HG03439 (cell line): ENCODE measurements around the gene GSDME.

Source experiments
- ATAC-seq: cut with Tn5 transposase; IDR thresholded peaks from one replicate; pipeline ENCODE4 v1.9.1; 2021; ENCODE audit warnings: mild to moderate bottlenecking, moderate library complexity; ENCODE audit not compliant: unreplicated experiment

Gene GSDME

DNA sequence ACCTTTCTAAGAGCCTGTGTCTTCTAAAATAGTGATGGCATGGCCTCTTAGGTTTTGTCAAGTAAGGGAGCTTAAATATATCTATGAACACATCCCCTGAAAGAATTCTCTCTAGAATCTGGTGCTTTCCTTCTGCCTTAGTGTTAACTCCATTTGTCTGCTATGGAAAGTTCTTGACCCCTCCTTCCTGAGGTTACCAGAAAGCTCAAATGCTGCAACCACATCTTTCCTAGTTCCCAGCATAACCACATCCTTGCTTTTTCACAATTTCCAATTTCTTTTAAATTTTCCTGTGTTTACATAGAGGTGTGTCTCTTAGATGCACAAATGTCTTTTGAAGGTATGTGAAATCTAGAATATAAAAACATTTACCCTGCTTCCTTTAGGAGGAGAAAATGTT, 16.4 kb upstream of the GSDME start:
- no peak for ATAC-seq

GRCh38 chr7:24769851-24770250, 12.6 kb upstream of the GSDME start:
- no peak for ATAC-seq

GRCh38 chr7:24769014-24769830, 12.0 kb upstream of the GSDME start:
- ATAC-seq, result no peak

DNA sequence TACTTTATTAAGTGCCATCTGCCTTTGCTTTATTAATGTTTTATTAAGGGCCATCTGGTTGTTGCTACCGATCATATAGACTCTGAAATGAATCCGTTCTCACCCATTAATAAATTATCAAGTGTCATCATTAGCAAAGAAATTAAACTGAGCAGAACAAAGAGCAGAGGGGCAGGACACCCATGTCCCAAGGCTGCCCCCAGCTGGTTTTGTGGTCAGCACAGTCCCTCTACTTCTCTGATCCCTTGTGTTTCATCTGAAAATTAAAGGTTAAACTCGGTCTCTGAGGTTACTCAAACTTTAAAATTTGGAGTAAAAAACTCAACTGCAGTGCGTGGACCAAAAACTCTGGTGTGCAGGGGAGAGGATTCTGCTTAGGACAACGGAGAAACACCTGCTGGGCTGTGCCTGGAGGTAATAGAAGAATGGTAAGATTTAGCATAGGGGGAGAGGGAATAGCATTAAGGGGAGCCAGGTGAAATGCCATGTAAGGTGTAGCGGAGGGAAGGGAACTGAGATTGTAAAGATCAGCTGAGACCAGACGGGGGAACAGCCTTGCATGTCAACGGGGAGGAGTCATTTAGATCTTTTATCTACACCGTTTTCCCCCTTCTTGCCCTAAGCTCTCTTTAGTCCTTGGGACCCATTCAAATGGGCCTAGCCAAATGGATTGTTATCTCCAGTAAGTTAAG, 10.8 kb upstream of the GSDME start:
- ATAC-seq, result no peak

GRCh38 chr7:24764972-24765744, 7.9 kb upstream of the GSDME start:
- ATAC-seq, result no peak

DNA sequence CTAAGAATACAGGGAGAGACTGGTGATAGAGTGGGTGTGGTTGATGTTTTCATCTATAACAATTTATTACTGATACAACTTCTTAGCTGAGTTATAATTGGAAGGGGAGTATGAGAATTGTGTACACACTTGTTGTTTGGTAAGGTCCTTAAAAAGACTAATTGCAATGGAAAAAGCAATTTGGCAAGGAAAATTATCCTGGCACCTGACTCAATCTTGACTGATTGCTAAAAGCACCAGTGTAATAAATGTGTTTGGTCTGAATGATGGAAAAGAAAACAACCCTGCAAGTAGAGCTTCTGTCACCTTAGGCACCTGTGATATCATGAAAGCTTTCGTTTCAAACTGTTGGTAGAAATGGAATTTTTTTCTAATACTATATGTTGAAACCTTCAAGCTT, 6.7 kb upstream of the GSDME start:
- no peak for ATAC-seq

- ATAC-seq, result no peak
These were observed 6.1 kb upstream of the GSDME start for GRCh38 chr7:24763303-24763901.

- ATAC-seq, result no peak
These were observed 5.5 kb upstream of the GSDME start for GRCh38 chr7:24762771-24763170.

- ATAC-seq, result no peak
These were observed 3.7 kb upstream of the GSDME start for GRCh38 chr7:24760968-24761367.

- peak; percentile 16 for ATAC-seq
These were observed 515 bp downstream of the GSDME start for GRCh38 chr7:24756545-24757352.

DNA sequence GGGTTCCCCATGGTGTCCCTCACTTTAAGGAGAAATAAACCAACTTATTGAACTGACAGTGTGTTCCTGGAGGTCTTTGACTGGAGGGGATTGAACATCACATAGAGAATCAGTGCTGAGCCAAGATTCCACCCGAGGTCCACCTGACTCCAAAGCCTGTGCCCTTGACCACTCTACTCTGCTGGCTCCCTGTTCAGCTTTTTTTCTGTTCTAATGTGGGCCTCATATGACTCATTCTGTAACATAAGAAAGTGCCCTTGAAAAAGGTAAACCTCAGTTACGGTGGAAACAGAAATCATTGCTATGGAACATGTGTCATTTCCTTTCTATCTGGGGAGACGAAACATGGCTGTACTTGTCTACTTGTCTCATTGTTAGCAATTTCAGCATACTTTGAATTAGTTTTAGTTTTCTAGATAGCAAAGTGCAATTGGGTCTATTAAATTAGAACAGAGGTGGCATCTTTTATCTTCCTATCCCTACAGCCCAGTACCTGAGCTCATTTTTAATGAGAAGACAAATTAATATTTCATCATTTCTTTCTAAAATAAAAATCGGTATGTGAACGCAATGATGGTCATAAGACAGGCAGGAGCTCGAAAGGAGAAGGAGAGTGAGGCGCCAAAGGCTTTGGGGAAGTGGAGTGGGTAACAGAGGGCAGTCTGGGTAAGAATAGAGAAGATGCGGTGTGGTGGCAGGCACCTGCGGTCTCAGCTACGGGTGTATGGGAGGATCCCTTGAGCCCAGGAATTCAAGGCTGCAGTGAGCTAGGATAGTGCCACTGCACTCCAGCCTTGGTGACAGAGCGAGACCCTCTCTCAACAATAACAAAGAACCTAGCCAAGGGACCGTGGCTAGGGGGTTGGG, 1.5 kb downstream of the GSDME start:
- peak; percentile 72 for ATAC-seq

DNA sequence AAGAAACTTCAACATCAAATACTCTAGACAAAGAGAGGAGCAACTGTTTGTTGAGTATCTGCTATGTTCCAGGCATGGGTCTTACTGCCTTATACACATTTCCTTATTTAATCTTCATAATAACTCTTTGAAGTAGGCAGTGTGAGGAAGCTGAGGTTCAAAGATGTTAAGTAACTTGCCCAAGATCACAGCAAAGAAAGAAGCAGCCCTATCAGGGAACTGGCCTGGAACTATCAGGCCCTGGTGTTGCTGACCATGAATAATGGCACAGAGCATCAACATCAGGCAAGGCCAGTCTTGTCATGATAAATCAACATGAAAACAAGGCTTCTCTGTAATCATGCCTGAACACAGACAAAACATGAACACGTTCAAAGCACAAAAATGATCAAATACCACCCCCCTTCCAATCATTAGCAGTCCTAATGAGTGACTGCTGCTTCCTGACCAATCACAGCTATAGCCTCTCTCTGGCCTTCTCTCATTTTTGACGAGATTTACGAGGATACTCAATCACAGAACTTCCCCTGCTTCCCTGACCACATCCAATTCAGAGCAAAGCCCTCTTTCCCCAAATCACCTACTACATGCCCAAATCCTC, 2.3 kb downstream of the GSDME start:
- ATAC-seq, result no peak

DNA sequence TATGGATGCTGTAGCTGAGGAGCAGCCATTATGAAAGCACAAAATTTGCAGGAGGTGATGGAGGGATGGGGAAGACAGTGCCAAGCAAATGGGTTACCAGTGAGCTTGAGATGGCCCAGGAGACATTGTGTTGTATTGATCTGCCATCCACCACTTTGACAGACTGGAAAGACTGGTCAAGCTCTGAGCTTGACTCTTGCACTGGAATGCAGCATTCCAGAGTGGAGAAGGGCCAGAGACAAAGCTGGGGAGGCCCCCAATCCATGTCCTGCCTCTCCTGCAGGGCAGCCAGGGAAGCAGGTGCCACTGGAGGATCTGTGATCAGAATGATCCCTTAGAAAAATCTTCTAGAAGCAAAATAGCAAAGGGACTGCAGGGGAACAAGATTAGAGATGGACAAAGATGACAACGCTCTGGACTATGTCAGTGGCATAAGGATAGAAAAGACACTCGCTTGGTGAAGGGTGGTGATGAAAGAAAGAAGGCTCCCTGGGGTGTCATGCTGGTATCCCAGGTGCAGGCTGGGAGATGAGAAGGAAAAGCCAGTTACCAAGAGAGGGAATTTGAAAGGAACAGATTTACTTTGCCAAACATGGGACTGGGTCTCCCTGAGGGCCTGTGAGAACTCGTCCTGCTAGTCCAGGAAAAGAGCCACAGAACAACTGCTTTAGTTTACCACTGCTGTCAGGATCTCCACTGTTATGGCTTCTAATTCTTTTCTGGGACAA, 5.0 kb downstream of the GSDME start:
- no peak for ATAC-seq

- no peak for ATAC-seq
These were observed 5.8 kb downstream of the GSDME start for GRCh38 chr7:24751484-24751883.

- no peak for ATAC-seq
These were observed 6.7 kb downstream of the GSDME start for GRCh38 chr7:24750441-24751055.

- no peak for ATAC-seq
These were observed 8.7 kb downstream of the GSDME start for GRCh38 chr7:24748521-24748920.

- ATAC-seq, result no peak
These were observed 11.9 kb downstream of the GSDME start for GRCh38 chr7:24745355-24745754.

DNA sequence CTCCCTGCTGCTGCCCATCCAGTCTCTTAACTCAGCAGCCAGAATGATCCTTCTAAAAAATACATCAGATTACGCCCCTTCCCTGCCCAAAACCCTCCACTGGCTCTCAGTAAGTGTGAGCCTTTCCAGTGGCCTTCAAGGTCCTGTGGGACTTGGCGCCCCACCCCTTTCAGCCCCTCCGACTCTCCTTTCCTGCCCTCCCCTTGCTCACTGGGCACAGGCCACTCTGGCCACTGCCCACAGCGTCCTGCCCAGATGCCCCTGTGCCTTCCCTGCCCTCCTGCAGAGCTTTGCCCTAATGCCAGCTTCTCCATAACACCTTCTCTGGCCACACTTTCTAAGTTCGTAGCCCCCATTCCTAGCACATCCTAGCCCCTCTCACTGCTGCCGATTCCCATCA, 13.8 kb downstream of the GSDME start:
- ATAC-seq, result no peak
